PC-9 (cell line): ENCODE results near the gene LBHD2.

Experiments
- CTCF ChIP-seq: fragments of 200-600 bp; sonication (generic); conservative IDR thresholded peaks from 2 replicates; pipeline ENCODE4 v1.6.1; 2017; ENCODE audit warnings: mixed run types, antibody characterized with exemption, mild to moderate bottlenecking, moderate library complexity
- EZH2 ChIP-seq: fragments of 200-600 bp; sonication (generic); IDR thresholded peaks from 2 replicates; pipeline ENCODE4 v1.8.0; 2017; ENCODE audit warnings: antibody characterized with exemption, low read depth

- TF ChIP-seq CTCF, result no peak
- TF ChIP-seq EZH2, result no peak
Observed at GRCh38 chr14:103127356-103127755, 43.3 kb downstream of the LBHD2 start.
